H9 (cell line): ENCODE results near the gene CTDSPL. TPM values are rescaled to one million over a fixed set of nuclear protein-coding genes. Genes with fewer than 3 reads are reported as not detected.

Source experiments
- DNase-seq: peaks from one replicate; pipeline ENCODE4 v3.0.0-alpha.2; 2017
- H2AFZ ChIP-seq: one replicate; pipeline ENCODE4 v1.6.1; 2013; ENCODE audit warnings: mild to moderate bottlenecking, low read length, control low read depth, moderate library complexity
- H2AK5ac ChIP-seq: 2 replicates; pipeline ENCODE4 v1.6.1; 2013; ENCODE audit warnings: low read length, control low read depth, mixed read lengths; ENCODE audit not compliant: insufficient read length
- H2BK120ac ChIP-seq: one replicate; pipeline ENCODE4 v1.6.1; 2013; ENCODE audit warnings: low read depth, mild to moderate bottlenecking, low read length, control low read depth, inconsistent platforms; ENCODE audit not compliant: poor library complexity, severe bottlenecking
- H2BK12ac ChIP-seq: 2 replicates; pipeline ENCODE4 v1.6.1; 2013; ENCODE audit warnings: low read length, control low read depth, mixed read lengths, low read depth; ENCODE audit not compliant: insufficient read length
- H2BK15ac ChIP-seq: 2 replicates; pipeline ENCODE4 v1.6.1; 2013; ENCODE audit warnings: low read depth, low read length, control low read depth
- H2BK20ac ChIP-seq: one replicate; pipeline ENCODE4 v1.6.1; 2013; ENCODE audit warnings: low read depth, mild to moderate bottlenecking, low read length, control low read depth, inconsistent platforms; ENCODE audit not compliant: poor library complexity, severe bottlenecking
- H2BK5ac ChIP-seq: 2 replicates; pipeline ENCODE4 v1.6.1; 2013; ENCODE audit warnings: low read length, control low read depth, mixed read lengths; ENCODE audit not compliant: insufficient read length
- H3K14ac ChIP-seq: 2 replicates; pipeline ENCODE4 v1.6.1; 2013; ENCODE audit warnings: low read length, control low read depth; ENCODE audit not compliant: insufficient read depth
- H3K18ac ChIP-seq: 2 replicates; pipeline ENCODE4 v1.6.1; 2013; ENCODE audit warnings: low read depth, mild to moderate bottlenecking, mixed read lengths, low read length, control low read depth; ENCODE audit not compliant: insufficient read length
- H3K23ac ChIP-seq: 2 replicates; pipeline ENCODE4 v1.6.1; 2013; ENCODE audit warnings: low read length, control low read depth, mixed read lengths, low read depth; ENCODE audit not compliant: insufficient read length
- H3K23me2 ChIP-seq: 2 replicates; pipeline ENCODE4 v1.6.1; 2013; ENCODE audit warnings: low read depth, mild to moderate bottlenecking, mixed read lengths, low read length, control low read depth; ENCODE audit not compliant: insufficient read length, poor library complexity, severe bottlenecking
- H3K27ac ChIP-seq: 2 replicates; pipeline ENCODE4 v1.5.1; 2013; ENCODE audit warnings: low read length, control low read depth, mixed read lengths, low read depth; ENCODE audit not compliant: insufficient read length
- H3K27me3 ChIP-seq: 2 replicates; pipeline ENCODE4 v1.6.1; 2013; ENCODE audit warnings: low read length, control low read depth, inconsistent platforms; ENCODE audit not compliant: insufficient read depth
- H3K4ac ChIP-seq: 2 replicates; pipeline ENCODE4 v1.6.1; 2013; ENCODE audit warnings: low read depth, mild to moderate bottlenecking, control low read depth, inconsistent platforms, low read length, moderate library complexity
- H3K4me1 ChIP-seq: 2 replicates; pipeline ENCODE4 v1.6.1; 2013; ENCODE audit warnings: low read length, control low read depth, inconsistent platforms; ENCODE audit not compliant: insufficient read depth
- H3K4me2 ChIP-seq: 2 replicates; pipeline ENCODE4 v1.6.1; 2013; ENCODE audit warnings: low read length, control low read depth, mixed read lengths; ENCODE audit not compliant: insufficient read length, insufficient read depth
- H3K56ac ChIP-seq: 2 replicates; pipeline ENCODE4 v1.6.1; 2013; ENCODE audit warnings: low read depth, mild to moderate bottlenecking, mixed read lengths, low read length, control low read depth; ENCODE audit not compliant: insufficient read length
- H3K79me1 ChIP-seq: 2 replicates; pipeline ENCODE4 v1.6.1; 2013; ENCODE audit warnings: low read depth, mild to moderate bottlenecking, moderate library complexity, low read length, control low read depth, inconsistent platforms; ENCODE audit not compliant: insufficient read depth, poor library complexity, severe bottlenecking
- H3K79me2 ChIP-seq: 2 replicates; pipeline ENCODE4 v1.6.1; 2013; ENCODE audit warnings: low read length, control low read depth, inconsistent platforms; ENCODE audit not compliant: insufficient read depth
- H3K9ac ChIP-seq: 2 replicates; pipeline ENCODE4 v1.6.1; 2013; ENCODE audit warnings: low read length, control low read depth, mixed read lengths; ENCODE audit not compliant: insufficient read length; ENCODE audit errors: extremely low read depth
- H3K9me3 ChIP-seq: one replicate; pipeline ENCODE4 v1.6.1; 2013; ENCODE audit warnings: low read depth, low read length, inconsistent platforms; ENCODE audit not compliant: control insufficient read depth
- H3T11ph ChIP-seq: one replicate; pipeline ENCODE4 v1.6.1; 2013; ENCODE audit warnings: mild to moderate bottlenecking, low read length, control low read depth, inconsistent platforms
- H4K20me1 ChIP-seq: one replicate; pipeline ENCODE4 v1.6.1; 2013; ENCODE audit not compliant: control insufficient read depth, insufficient read length, insufficient read depth
- H4K5ac ChIP-seq: 2 replicates; pipeline ENCODE4 v1.6.1; 2013; ENCODE audit warnings: low read depth, mild to moderate bottlenecking, mixed read lengths, low read length, control low read depth; ENCODE audit not compliant: insufficient read length
- H4K8ac ChIP-seq: replicated peaks from 2 replicates; pipeline ENCODE4 v1.6.1; 2013; ENCODE audit warnings: low read length, control low read depth, mixed read lengths, low read depth; ENCODE audit not compliant: insufficient read length
- H4K91ac ChIP-seq: 2 replicates; pipeline ENCODE4 v1.6.1; 2013; ENCODE audit warnings: low read depth, mild to moderate bottlenecking, moderate library complexity, mixed read lengths, low read length, control low read depth; ENCODE audit not compliant: insufficient read length
- H3K27ac Mint-ChIP-seq, 3 experiments: 2 replicates in 2 of 3; 3 replicates in 1 of 3; pipeline ENCODE4 v1.8.0; 2020 to 2021; ENCODE audit warnings: mixed read lengths in 3 of 3, mild to moderate bottlenecking in 1 of 3, moderate library complexity in 1 of 3
- H3K27me3 Mint-ChIP-seq: 2 replicates; pipeline ENCODE4 v1.8.0; 2021; ENCODE audit warnings: low read depth, mild to moderate bottlenecking, moderate library complexity, mixed read lengths
- H3K36me3 Mint-ChIP-seq, 3 experiments: 2 replicates in 2 of 3; 3 replicates in 1 of 3; pipeline ENCODE4 v1.8.0; 2020 to 2021; ENCODE audit warnings: low read depth in 3 of 3, mixed read lengths in 3 of 3; ENCODE audit not compliant: insufficient read depth in 1 of 3
- H3K4me1 Mint-ChIP-seq, 2 experiments: 2 replicates each; pipeline ENCODE4 v1.8.0; 2020; ENCODE audit warnings: mixed read lengths in 2 of 2
- H3K4me3 Mint-ChIP-seq, 2 experiments: 2 replicates in 1 of 2; 3 replicates in 1 of 2; pipeline ENCODE4 v1.8.0; 2020 to 2021; ENCODE audit warnings: mild to moderate bottlenecking in 2 of 2, mixed read lengths in 2 of 2, moderate library complexity in 1 of 2
- H3K9me3 Mint-ChIP-seq, 2 experiments: 2 replicates in 1 of 2; 3 replicates in 1 of 2; pipeline ENCODE4 v1.8.0; 2020; ENCODE audit warnings: mild to moderate bottlenecking in 2 of 2, mixed read lengths in 2 of 2, moderate library complexity in 1 of 2
- WGBS: extraction: QIAGEN DNeasy Blood & Tissue Kit; methylation state at CpG from one replicate; pipeline ENCODE4 v1.1.7; 2013; ENCODE audit warnings: missing lambda C conversion rate, low lambda C conversion rate, mixed read lengths; ENCODE audit not compliant: insufficient read length; ENCODE audit errors: extremely low coverage; 5-methylcytosine and 5-hydroxymethylcytosine counted together
- total RNA-seq: library from RNA; stranded (reverse); gene quantifications from 2 replicates; pipeline ENCODE4 v1.2.1, GENCODE V29; 2021
- TF ChIP-seq, protein P1 (sequence below): fragments of 200-600 bp; sonication (generic); conservative IDR thresholded peaks from 3 replicates; pipeline ENCODE4 v1.8.0; 2021; ENCODE audit warnings: antibody characterized with exemption, mild to moderate bottlenecking

The CTDSPL gene
- total RNA-seq, 1 experiment from 2014 or later, result 20.8 TPM

DNA sequence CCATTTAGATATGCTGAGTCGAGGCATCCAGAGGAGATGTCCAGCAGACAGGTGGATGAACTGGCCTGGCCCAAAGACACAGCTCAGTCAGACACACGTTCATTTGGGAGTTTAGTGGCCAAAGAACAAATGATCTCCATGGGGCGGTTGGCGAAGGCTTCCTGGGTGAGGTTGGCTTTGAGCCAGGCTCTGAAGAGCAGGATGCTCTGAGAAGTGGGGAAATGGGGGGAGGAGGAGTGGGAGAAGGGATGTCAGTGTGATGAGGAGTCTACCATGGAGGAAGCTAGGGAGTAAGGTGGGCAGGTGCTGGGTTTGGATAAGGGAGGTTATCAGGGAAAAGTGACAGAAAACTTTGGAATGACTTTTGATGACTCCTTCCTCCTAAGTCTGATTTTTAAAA, 81.4 kb downstream of the CTDSPL start:
- Histone ChIP-seq H2BK120ac (no peak overlapping the region), H3K4me2 (no peak overlapping the region), H2BK12ac (no peak overlapping the region), H3K23ac (no peak overlapping the region), H3K23me2 (no peaks in the 10 kb centered on the region), H3K4ac (no peak overlapping the region), H3K4me1 (peaks cover 3% of the 10 kb centered on the region; the same call in 1 of the 2 replicates), H3T11ph (no peak overlapping the region), H2AK5ac (no peak overlapping the region), H3K56ac (no peak overlapping the region), H3K79me1 (no peaks in the 10 kb centered on the region), H2AFZ (no peak overlapping the region), H3K9me3 (no peaks in the 10 kb centered on the region), H4K20me1 (no peaks in the 10 kb centered on the region), H3K18ac (no peak overlapping the region), H3K27ac (no peak overlapping the region), H4K5ac (no peak overlapping the region), H4K91ac (no peak overlapping the region), H3K79me2 (0 out of 2 replicates have a peak, but pooled peaks cover 2% of the 10 kb centered on the region), H4K8ac (no peak overlapping the region), H2BK20ac (no peak overlapping the region), H3K14ac (no peak overlapping the region), H2BK15ac (no peak overlapping the region), H3K27me3 (no peaks in the 10 kb centered on the region), H2BK5ac (no peak overlapping the region), H3K9ac (no peak overlapping the region)
- no CpG with 5 or more reads among the region's 4 CpGs for WGBS
- no peaks in the 10 kb centered on the region for H3K27me3 Mint-ChIP-seq
- H3K9me3 Mint-ChIP-seq, result no peaks in the 10 kb centered on the region
- no peak overlapping the region for H3K4me3 Mint-ChIP-seq
- H3K27ac Mint-ChIP-seq, result peak overlapping the region in 1 of 3 experiments; percentile 50; a peak in 1 of 7 replicates
- H3K4me1 Mint-ChIP-seq, result peaks cover 20 to 22% of the 10 kb centered on the region in 2 experiments
- DNase-seq, result no peak
- TF ChIP-seq, protein P1, sequence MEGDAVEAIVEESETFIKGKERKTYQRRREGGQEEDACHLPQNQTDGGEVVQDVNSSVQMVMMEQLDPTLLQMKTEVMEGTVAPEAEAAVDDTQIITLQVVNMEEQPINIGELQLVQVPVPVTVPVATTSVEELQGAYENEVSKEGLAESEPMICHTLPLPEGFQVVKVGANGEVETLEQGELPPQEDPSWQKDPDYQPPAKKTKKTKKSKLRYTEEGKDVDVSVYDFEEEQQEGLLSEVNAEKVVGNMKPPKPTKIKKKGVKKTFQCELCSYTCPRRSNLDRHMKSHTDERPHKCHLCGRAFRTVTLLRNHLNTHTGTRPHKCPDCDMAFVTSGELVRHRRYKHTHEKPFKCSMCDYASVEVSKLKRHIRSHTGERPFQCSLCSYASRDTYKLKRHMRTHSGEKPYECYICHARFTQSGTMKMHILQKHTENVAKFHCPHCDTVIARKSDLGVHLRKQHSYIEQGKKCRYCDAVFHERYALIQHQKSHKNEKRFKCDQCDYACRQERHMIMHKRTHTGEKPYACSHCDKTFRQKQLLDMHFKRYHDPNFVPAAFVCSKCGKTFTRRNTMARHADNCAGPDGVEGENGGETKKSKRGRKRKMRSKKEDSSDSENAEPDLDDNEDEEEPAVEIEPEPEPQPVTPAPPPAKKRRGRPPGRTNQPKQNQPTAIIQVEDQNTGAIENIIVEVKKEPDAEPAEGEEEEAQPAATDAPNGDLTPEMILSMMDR, result no peak
- H3K36me3 Mint-ChIP-seq, result peaks cover 0 to 5% (median 3%) of the 10 kb centered on the region in 3 experiments; a peak in 2 of 7 replicates
